ENCODE results near the gene TET1.

GRCh38 chr10:68598978-68599770 is 39.0 kb downstream of the TET1 start:
- no peak for TF ChIP-seq CTCF (IDR thresholded peaks at IDR 0.05)
- TF ChIP-seq POLR2A (IDR thresholded peaks at IDR 0.05): no peak
- peak in 1 of 2 donors; percentile 45 for TF ChIP-seq POLR2AphosphoS5 (IDR thresholded peaks at IDR 0.05; ENCODE audit: insufficient read depth in 1 of 2, low read depth in 1 of 2)
